Liver (tissue), 9 donors: Measurements from ENCODE around the gene XRRA1. TPM values are rescaled to one million over a fixed set of nuclear protein-coding genes. Genes with fewer than 3 reads are reported as not detected.

Experiments used
- DNase-seq: peaks from one replicate; pipeline ENCODE4 v3.0.0-alpha.2; 2017; ENCODE audit warnings: low spot score
- H3K27ac ChIP-seq, 2 donors: one replicate each; pipeline ENCODE4 v1.7.0; 2013; ENCODE audit warnings: inconsistent platforms in 2 of 2, low read length in 2 of 2, control low read depth in 1 of 2, low read depth in 1 of 2, mild to moderate bottlenecking in 1 of 2
- H3K27me3 ChIP-seq, 4 donors: one replicate each; pipeline versions ENCODE4 v1.6.1 to v1.7.0; 2013; ENCODE audit warnings: low read length in 3 of 4, inconsistent platforms in 1 of 4, mild to moderate bottlenecking in 1 of 4, moderate library complexity in 1 of 4; ENCODE audit not compliant: control insufficient read depth in 4 of 4, insufficient read depth in 4 of 4
- H3K36me3 ChIP-seq, 4 donors: one replicate each; pipeline versions ENCODE4 v1.6.1 to v1.7.0; 2013; ENCODE audit warnings: low read length in 3 of 4, mild to moderate bottlenecking in 3 of 4, low read depth in 1 of 4, moderate library complexity in 1 of 4; ENCODE audit not compliant: control insufficient read depth in 4 of 4, insufficient read depth in 3 of 4
- H3K4me1 ChIP-seq, 4 donors: one replicate each; pipeline versions ENCODE4 v1.6.1 to v1.7.0; 2013; ENCODE audit warnings: low read length in 3 of 4, mild to moderate bottlenecking in 3 of 4, moderate library complexity in 1 of 4; ENCODE audit not compliant: control insufficient read depth in 4 of 4, insufficient read depth in 4 of 4
- H3K4me3 ChIP-seq, 3 donors: one replicate each; pipeline versions ENCODE4 v1.6.1 to v1.7.0; 2013; ENCODE audit warnings: low read length in 3 of 3, control low read depth in 1 of 3, low read depth in 1 of 3, mild to moderate bottlenecking in 1 of 3
- H3K9ac ChIP-seq, 2 donors: one replicate each; pipeline ENCODE4 v1.7.0; 2013; ENCODE audit warnings: low read length in 2 of 2, mild to moderate bottlenecking in 2 of 2, moderate library complexity in 2 of 2, control low read depth in 1 of 2, low read depth in 1 of 2
- H3K9me3 ChIP-seq, 4 donors: one replicate each; pipeline versions ENCODE4 v1.6.1 to v1.7.0; 2013; ENCODE audit warnings: low read length in 3 of 4; ENCODE audit not compliant: control insufficient read depth in 4 of 4
- ATF3 ChIP-seq: IDR thresholded peaks from 2 replicates; pipeline ENCODE4 v1.6.1; 2016; ENCODE audit warnings: antibody characterized with exemption
- EGR1 ChIP-seq, 2 donors: IDR thresholded peaks; 2 replicates each; pipeline ENCODE4 v1.6.1; 2016 to 2018; ENCODE audit warnings: antibody characterized with exemption in 2 of 2, low read depth in 2 of 2
- FOXA1 ChIP-seq: IDR thresholded peaks from 2 replicates; pipeline ENCODE4 v1.6.1; 2016; ENCODE audit warnings: antibody characterized with exemption
- FOXA2 ChIP-seq: IDR thresholded peaks from 2 replicates; pipeline ENCODE4 v1.6.1; 2016; ENCODE audit warnings: antibody characterized with exemption
- GABPA ChIP-seq, 2 donors: IDR thresholded peaks in 1 of 2; conservative IDR thresholded peaks in 1 of 2; 2 replicates each; pipeline ENCODE4 v1.6.1; 2016; ENCODE audit warnings: antibody characterized with exemption in 2 of 2, mild to moderate bottlenecking in 1 of 2, moderate library complexity in 1 of 2
- HNF4A ChIP-seq, 2 donors: conservative IDR thresholded peaks; 2 replicates each; pipeline ENCODE4 v1.6.1; 2016; ENCODE audit warnings: antibody characterized with exemption in 2 of 2, mild to moderate bottlenecking in 2 of 2
- HNF4G ChIP-seq: IDR thresholded peaks from 2 replicates; pipeline ENCODE4 v1.6.1; 2016; ENCODE audit warnings: antibody characterized with exemption
- JUND ChIP-seq, 2 donors: IDR thresholded peaks; 2 replicates each; pipeline ENCODE4 v1.6.1; 2016; ENCODE audit warnings: antibody characterized with exemption in 2 of 2
- NR2F2 ChIP-seq: IDR thresholded peaks from 2 replicates; pipeline ENCODE4 v1.6.1; 2016; ENCODE audit warnings: antibody characterized with exemption
- RAD21 ChIP-seq, 2 donors: IDR thresholded peaks; 2 replicates each; pipeline ENCODE4 v1.6.1; 2016; ENCODE audit warnings: antibody characterized with exemption in 2 of 2, mild to moderate bottlenecking in 2 of 2
- REST ChIP-seq: IDR thresholded peaks from 2 replicates; pipeline ENCODE4 v1.6.1; 2016; ENCODE audit warnings: antibody characterized with exemption, mild to moderate bottlenecking
- RXRA ChIP-seq, 2 donors: IDR thresholded peaks; 2 replicates each; pipeline ENCODE4 v1.6.1; 2017 to 2018; ENCODE audit warnings: antibody characterized with exemption in 2 of 2, mild to moderate bottlenecking in 1 of 2
- SP1 ChIP-seq: IDR thresholded peaks from 2 replicates; pipeline ENCODE4 v1.6.1; 2018; ENCODE audit warnings: antibody characterized with exemption, mild to moderate bottlenecking
- TAF1 ChIP-seq: conservative IDR thresholded peaks from 2 replicates; pipeline ENCODE4 v1.6.1; 2016; ENCODE audit warnings: antibody characterized with exemption, mild to moderate bottlenecking
- YY1 ChIP-seq: IDR thresholded peaks from 2 replicates; pipeline ENCODE4 v1.6.1; 2016; ENCODE audit warnings: antibody characterized with exemption, mild to moderate bottlenecking
- WGBS: extraction: QIAGEN DNeasy Blood & Tissue Kit; methylation state at CpG from one replicate; pipeline ENCODE4 v1.1.7; 2013; 5-methylcytosine and 5-hydroxymethylcytosine counted together
- polyA plus RNA-seq, 2 donors: library from polyadenylated mRNA; stranded (reverse) in 1 of 2; unstranded in 1 of 2; fragments of 200-250 nt in 1 of 2; fragments of >200 nt in 1 of 2; fragmentation: Nextera tagmentation in 1 of 2; extraction: Ambion mirVana in 1 of 2; gene quantifications; one replicate each; pipeline versions ENCODE4 v1.2.1 to v1.2.3, GENCODE V29; 2013 to 2015
- total RNA-seq, 2 donors: library from RNA; depleted of rRNA; stranded (reverse); fragments of >200 nt; gene quantifications; one replicate each; pipeline ENCODE4 v1.2.3, GENCODE V29; 2014
- TF ChIP-seq, protein P1 (sequence below): fragments of 150-350 bp; IDR thresholded peaks from 2 replicates; pipeline ENCODE4 v1.5.1; 2017; ENCODE audit warnings: improper control_type of control experiment, low read depth, low read length; ENCODE audit not compliant: missing input control
- TF ChIP-seq, protein P2 (sequence below): IDR thresholded peaks from 2 replicates; pipeline ENCODE4 v1.6.1; 2016; ENCODE audit warnings: antibody characterized with exemption
- TF ChIP-seq, protein P3 (sequence below): IDR thresholded peaks from 2 replicates; pipeline ENCODE4 v1.6.1; 2016; ENCODE audit warnings: antibody characterized with exemption
- donor health status: healthy.
- donor health status: healthy.
- donor health status: healthy.
- donor health status: healthy.
- donor health status: healthy.

The XRRA1 gene
- total and polyA plus RNA-seq, 4 donors: 3.8 to 11.6 (median 5.6) TPM

- no peak overlapping the region for H3K27ac ChIP-seq
- peaks cover 1 to 35% (median 25%) of the 10 kb centered on the region in 4 donors for H3K4me1 ChIP-seq
- no peaks in the 10 kb centered on the region for H3K27me3 ChIP-seq
- H3K9ac ChIP-seq: no peak overlapping the region
- TF ChIP-seq, protein P1, sequence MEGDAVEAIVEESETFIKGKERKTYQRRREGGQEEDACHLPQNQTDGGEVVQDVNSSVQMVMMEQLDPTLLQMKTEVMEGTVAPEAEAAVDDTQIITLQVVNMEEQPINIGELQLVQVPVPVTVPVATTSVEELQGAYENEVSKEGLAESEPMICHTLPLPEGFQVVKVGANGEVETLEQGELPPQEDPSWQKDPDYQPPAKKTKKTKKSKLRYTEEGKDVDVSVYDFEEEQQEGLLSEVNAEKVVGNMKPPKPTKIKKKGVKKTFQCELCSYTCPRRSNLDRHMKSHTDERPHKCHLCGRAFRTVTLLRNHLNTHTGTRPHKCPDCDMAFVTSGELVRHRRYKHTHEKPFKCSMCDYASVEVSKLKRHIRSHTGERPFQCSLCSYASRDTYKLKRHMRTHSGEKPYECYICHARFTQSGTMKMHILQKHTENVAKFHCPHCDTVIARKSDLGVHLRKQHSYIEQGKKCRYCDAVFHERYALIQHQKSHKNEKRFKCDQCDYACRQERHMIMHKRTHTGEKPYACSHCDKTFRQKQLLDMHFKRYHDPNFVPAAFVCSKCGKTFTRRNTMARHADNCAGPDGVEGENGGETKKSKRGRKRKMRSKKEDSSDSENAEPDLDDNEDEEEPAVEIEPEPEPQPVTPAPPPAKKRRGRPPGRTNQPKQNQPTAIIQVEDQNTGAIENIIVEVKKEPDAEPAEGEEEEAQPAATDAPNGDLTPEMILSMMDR: no peak
- TF ChIP-seq YY1 (no peak), RAD21 (IDR thresholded peaks at IDR 0.05) (no peak), SP1 (no peak), NR2F2 (peak; percentile 84), ATF3 (no peak), RXRA (IDR thresholded peaks at IDR 0.05) (peak in 1 of 2 donors; percentile 24), TAF1 (no peak), JUND (IDR thresholded peaks at IDR 0.05) (no peak), HNF4A (conservative IDR thresholded peaks at IDR 0.05) (peak; percentile 6 to 12), FOXA2 (no peak), FOXA1 (no peak), GABPA (IDR thresholded peaks at IDR 0.05 in 1 of 2, conservative IDR thresholded peaks at IDR 0.05 in 1 of 2) (no peak), HNF4G (no peak), REST (no peak), EGR1 (IDR thresholded peaks at IDR 0.05; ENCODE audit: low read depth in 2 of 2) (no peak)
- TF ChIP-seq, protein P2, sequence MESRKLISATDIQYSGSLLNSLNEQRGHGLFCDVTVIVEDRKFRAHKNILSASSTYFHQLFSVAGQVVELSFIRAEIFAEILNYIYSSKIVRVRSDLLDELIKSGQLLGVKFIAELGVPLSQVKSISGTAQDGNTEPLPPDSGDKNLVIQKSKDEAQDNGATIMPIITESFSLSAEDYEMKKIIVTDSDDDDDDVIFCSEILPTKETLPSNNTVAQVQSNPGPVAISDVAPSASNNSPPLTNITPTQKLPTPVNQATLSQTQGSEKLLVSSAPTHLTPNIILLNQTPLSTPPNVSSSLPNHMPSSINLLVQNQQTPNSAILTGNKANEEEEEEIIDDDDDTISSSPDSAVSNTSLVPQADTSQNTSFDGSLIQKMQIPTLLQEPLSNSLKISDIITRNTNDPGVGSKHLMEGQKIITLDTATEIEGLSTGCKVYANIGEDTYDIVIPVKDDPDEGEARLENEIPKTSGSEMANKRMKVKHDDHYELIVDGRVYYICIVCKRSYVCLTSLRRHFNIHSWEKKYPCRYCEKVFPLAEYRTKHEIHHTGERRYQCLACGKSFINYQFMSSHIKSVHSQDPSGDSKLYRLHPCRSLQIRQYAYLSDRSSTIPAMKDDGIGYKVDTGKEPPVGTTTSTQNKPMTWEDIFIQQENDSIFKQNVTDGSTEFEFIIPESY: no peak
- TF ChIP-seq, protein P3, sequence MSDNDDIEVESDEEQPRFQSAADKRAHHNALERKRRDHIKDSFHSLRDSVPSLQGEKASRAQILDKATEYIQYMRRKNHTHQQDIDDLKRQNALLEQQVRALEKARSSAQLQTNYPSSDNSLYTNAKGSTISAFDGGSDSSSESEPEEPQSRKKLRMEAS: no peak
- 56% methylated on average over 4 of the region's 4 CpGs for WGBS
- no peak overlapping the region for H3K4me3 ChIP-seq
- no peak for DNase-seq
- no peaks in the 10 kb centered on the region for H3K9me3 ChIP-seq
- H3K36me3 ChIP-seq: peaks cover 4 to 15% (median 6%) of the 10 kb centered on the region in 4 donors
Observed at GRCh38 chr11:74978041-74978440, 29.1 kb upstream of the XRRA1 start.
